Measurements from ENCODE around the gene TOE1.

The TOE1 gene

GRCh38 chr1:45327644-45328515 is 12.1 kb upstream of the TOE1 start:
- DNase-seq = peak in 1 of 2 experiments; percentile 32

GRCh38 chr1:45328680-45329079 is 11.3 kb upstream of the TOE1 start:
- DNase-seq = no peak

- DNase-seq = no peak
Measured at GRCh38 chr1:45329445-45329844, 10.5 kb upstream of the TOE1 start.

GRCh38 chr1:45331436-45332345 is 8.3 kb upstream of the TOE1 start:
- DNase-seq = no peak

- no peak for DNase-seq
Measured at GRCh38 chr1:45332346-45332720, 7.6 kb upstream of the TOE1 start.

GRCh38 chr1:45334308-45335245 is 5.4 kb upstream of the TOE1 start:
- peak; percentile 64 to 76 for DNase-seq

- DNase-seq = no peak
Measured at GRCh38 chr1:45335855-45336324, 4.1 kb upstream of the TOE1 start.

GRCh38 chr1:45337630-45338325 is 2.2 kb upstream of the TOE1 start:
- DNase-seq = no peak

GRCh38 chr1:45340816-45341466 is 971 bp downstream of the TOE1 start:
- DNase-seq = peak in 1 of 2 experiments; percentile 18

GRCh38 chr1:45344499-45344898 is 4.5 kb downstream of the TOE1 start:
- DNase-seq = no peak

GRCh38 chr1:45345014-45345413 is 5.0 kb downstream of the TOE1 start:
- DNase-seq = no peak

- DNase-seq = no peak
Measured at GRCh38 chr1:45346473-45346872, 6.5 kb downstream of the TOE1 start.

- no peak for DNase-seq
Measured at GRCh38 chr1:45348020-45348419, 8.1 kb downstream of the TOE1 start.

GRCh38 chr1:45348609-45348965 is 8.6 kb downstream of the TOE1 start:
- DNase-seq = no peak

GRCh38 chr1:45348966-45349677 is 9.2 kb downstream of the TOE1 start:
- no peak for DNase-seq

GRCh38 chr1:45351508-45351907 is 11.5 kb downstream of the TOE1 start:
- no peak for DNase-seq

GRCh38 chr1:45353685-45354084 is 13.7 kb downstream of the TOE1 start:
- DNase-seq = no peak

GRCh38 chr1:45354838-45355237 is 14.9 kb downstream of the TOE1 start:
- no peak for DNase-seq

GRCh38 chr1:45355683-45356082 is 15.7 kb downstream of the TOE1 start:
- DNase-seq = no peak

- no peak for DNase-seq
Measured at GRCh38 chr1:45356186-45356585, 16.2 kb downstream of the TOE1 start.
